Smooth muscle cell (in vitro differentiated cells): ENCODE measurements around the gene HMGCS2. TPM values are rescaled to one million over a fixed set of nuclear protein-coding genes. Genes with fewer than 3 reads are reported as not detected.

Experiments
- polyA plus RNA-seq: library from polyadenylated mRNA; unstranded; fragments of >200 nt; fragmentation: Nextera tagmentation; extraction: Ambion mirVana; gene quantifications from 2 replicates; pipeline ENCODE4 v1.2.1, GENCODE V29; 2016
- total RNA-seq: library from RNA; depleted of rRNA; stranded (reverse); fragments of >200 nt; gene quantifications from 2 replicates; pipeline ENCODE4 v1.2.3, GENCODE V29; 2014

Gene HMGCS2
- total and polyA plus RNA-seq, 2 experiments from 2014 or later, result not detected

Other genes with a start within 250 kb of the HMGCS2 start
- 18.5 and 20.0 TPM in 2 replicates for gene ZNF697, start 120.6 kb downstream of the HMGCS2 start, total RNA-seq
- 1.5 and 2.2 TPM in 2 replicates for gene ZNF697, start 120.6 kb downstream of the HMGCS2 start, polyA plus RNA-seq
- 66.1 and 93.2 TPM in 2 replicates for gene PHGDH, start 57.0 kb downstream of the HMGCS2 start, total RNA-seq
- 134 and 141 TPM in 2 replicates for gene PHGDH, start 57.0 kb downstream of the HMGCS2 start, polyA plus RNA-seq
- gene REG4, start 42.6 kb upstream of the HMGCS2 start, total RNA-seq, result not detected in 2 replicates
- gene REG4, start 42.6 kb upstream of the HMGCS2 start, polyA plus RNA-seq, result 0.30 TPM in 1 of 2 replicates, not detected in the other
- gene ADAM30, start 127.6 kb upstream of the HMGCS2 start, total RNA-seq, result not detected in 2 replicates
- gene ADAM30, start 127.6 kb upstream of the HMGCS2 start, polyA plus RNA-seq, result not detected in 2 replicates